GM19043 (cell line): ENCODE results near the gene OR8B2.
"Not testable (repeated sequence)": the region's sequence is repeated elsewhere in the genome, so short reads cannot be mapped to it uniquely, and the experiment has no call there.

Experiments used
- ATAC-seq: cut with Tn5 transposase; IDR thresholded peaks from one replicate; pipeline ENCODE4 v1.9.1; 2021; ENCODE audit warnings: low read depth; ENCODE audit not compliant: unreplicated experiment

Gene OR8B2, protein sequence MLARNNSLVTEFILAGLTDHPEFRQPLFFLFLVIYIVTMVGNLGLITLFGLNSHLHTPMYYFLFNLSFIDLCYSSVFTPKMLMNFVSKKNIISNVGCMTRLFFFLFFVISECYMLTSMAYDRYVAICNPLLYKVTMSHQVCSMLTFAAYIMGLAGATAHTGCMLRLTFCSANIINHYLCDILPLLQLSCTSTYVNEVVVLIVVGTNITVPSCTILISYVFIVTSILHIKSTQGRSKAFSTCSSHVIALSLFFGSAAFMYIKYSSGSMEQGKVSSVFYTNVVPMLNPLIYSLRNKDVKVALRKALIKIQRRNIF

DNA sequence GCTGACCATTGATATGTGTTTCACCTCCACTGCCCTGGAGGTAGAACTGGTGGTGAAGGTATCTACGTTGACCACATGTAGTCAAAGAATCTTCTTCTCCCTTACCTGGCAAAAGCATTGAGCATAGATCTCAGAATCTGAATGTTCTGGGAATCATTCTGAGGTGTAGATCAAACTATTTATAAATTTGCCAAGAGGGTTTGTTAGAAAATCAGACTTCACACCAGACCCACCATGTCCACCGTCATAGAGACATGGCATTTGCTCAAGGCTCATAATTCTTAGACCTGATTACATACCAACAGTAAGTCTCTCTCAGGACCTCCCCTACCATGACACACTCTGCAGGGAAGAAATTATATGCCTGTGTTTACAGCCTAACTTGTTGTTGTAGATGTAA lies at the start of gene OR8B2:
TSS of gene OR8B2 (minus strand) at position 101 of the 400 bp plus-strand sequence. CDS start 1,156 bp downstream, outside the sequence.
- no peak for ATAC-seq

- ATAC-seq = no peak
Observed at GRCh38 chr11:124429599-124429998, 45.3 kb upstream of the OR8B2 start.

GRCh38 chr11:124424384-124424921 lies 40.2 kb upstream of the OR8B2 start, which contains the start of gene OR8B4:
Gene OR8B4 (minus strand): TSS chr11:124424871. CDS start chr11:124424871, 0 bp downstream.
- no peak for ATAC-seq

DNA sequence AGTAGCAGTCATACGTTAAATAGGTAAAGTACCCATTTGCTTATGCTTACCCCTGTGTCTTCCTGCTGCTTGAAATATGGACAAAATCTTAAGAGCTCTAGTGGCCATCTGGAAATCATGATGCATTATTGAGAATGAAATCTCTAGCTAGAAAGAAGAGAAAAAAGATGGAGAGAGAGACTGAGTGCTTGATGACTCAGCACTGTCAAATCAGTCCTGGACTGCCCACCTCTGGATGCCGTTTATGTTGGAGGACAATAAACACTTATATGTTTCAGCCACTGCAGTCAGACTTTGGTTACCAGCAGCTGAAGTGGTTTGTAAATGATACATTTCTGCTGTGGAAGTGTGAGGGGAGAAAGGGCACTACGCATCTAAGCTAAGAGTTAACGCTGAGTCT lies 36.7 kb upstream of the OR8B2 start:
- no peak for ATAC-seq

GRCh38 chr11:124415356-124415923 lies 31.1 kb upstream of the OR8B2 start:
- no peak for ATAC-seq

- ATAC-seq = no peak
Observed at GRCh38 chr11:124409906-124410305, 25.6 kb upstream of the OR8B2 start.

- ATAC-seq = no peak
Observed at GRCh38 chr11:124405581-124405980, 21.3 kb upstream of the OR8B2 start.

GRCh38 chr11:124403186-124403585 lies 18.9 kb upstream of the OR8B2 start:
- not testable (repeated sequence) for ATAC-seq

GRCh38 chr11:124402326-124402922 lies 18.1 kb upstream of the OR8B2 start:
- peak; percentile 87 for ATAC-seq

- ATAC-seq = no peak
Observed at GRCh38 chr11:124398924-124399323, 14.6 kb upstream of the OR8B2 start, which contains the start of gene OR8B3. Gene OR8B3 (minus strand): TSS chr11:124399024. CDS start chr11:124397351, 1,673 bp downstream.

DNA sequence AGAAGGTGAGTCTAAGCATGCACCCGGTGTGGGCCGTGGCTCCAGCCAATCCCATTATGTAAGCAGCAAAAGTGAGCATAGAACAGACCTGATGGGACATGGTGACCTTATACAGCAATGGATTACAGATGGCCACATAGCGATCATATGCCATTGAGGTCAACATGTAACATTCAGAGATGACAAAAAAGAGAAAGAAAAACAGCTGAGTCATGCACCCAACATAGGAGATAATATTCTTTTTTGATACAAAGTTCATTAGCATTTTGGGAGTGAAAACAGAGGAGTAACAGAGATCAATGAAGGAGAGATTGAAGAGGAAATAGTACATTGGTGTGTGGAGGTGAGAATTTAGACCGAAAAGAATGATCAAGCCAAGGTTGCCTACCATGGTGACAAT lies 12.5 kb upstream of the OR8B2 start:
- ATAC-seq = not testable (repeated sequence)

- ATAC-seq = no peak
Observed at GRCh38 chr11:124394408-124394807, 10.1 kb upstream of the OR8B2 start.

DNA sequence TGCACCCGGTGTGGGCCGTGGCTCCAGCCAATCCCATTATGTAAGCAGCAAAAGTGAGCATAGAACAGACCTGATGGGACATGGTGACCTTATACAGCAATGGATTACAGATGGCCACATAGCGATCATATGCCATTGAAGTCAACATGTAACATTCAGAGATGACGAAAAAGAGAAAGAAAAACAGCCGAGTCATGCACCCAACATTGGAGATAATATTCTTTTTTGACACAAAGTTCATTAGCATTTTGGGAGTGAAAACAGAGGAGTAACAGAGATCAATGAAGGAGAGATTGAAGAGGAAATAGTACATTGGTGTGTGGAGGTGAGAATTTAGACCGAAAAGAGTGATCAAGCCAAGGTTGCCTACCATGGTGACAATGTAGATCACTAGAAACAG lies 1.4 kb downstream of the OR8B2 start:
- ATAC-seq = not testable (repeated sequence)

- no peak for ATAC-seq
Observed at GRCh38 chr11:124380585-124380984, 3.7 kb downstream of the OR8B2 start.

- ATAC-seq = no peak
Observed at GRCh38 chr11:124376280-124376679, 8.0 kb downstream of the OR8B2 start.

DNA sequence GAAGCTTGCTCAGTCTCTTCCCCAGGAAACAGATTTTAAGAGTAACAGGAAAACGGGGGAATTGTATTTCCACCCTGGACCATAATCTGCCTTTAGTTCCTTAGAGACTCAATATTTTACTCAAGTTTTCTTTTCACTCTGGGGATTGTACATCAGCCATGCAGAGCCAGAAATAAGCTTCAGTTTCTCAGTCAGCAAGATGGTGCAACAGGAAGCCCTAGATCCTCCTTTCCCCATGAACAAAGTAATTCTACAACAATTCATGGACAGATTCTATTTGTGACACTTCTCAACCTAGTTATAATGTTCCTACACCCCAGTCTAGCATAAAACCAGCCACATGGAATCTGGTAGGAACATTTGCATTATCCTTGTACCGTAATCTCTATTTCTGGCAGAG lies 24.7 kb downstream of the OR8B2 start:
- no peak for ATAC-seq

DNA sequence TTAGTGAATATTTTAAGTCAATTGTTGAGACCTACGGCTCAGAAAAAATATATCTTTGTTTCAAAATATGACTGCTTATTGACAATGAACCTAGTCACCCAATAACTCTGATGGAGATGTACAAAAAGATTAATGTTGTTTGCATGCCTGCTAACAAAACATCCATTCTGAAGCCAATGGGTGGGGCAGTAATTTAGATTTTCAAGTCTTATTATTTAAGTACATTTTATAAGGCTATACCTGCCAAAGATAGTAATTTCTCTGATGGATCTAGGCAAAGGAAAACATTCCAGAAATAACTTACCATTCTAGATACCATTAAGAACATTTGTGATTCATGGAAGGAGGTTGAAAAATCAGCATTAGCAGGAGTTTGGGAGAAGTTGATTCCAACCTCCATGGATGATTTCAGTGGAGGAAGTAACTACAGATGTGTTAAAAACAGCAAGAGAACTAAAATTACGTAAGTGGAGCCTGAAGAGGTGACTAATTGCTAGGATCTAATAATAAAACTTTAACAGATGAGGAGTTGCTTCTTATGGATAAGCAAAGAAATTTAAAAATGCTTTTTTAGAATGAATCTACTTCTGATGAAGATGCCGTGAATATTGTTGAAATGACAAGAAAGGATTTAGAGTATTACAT lies 37.9 kb downstream of the OR8B2 start:
- ATAC-seq = no peak

DNA sequence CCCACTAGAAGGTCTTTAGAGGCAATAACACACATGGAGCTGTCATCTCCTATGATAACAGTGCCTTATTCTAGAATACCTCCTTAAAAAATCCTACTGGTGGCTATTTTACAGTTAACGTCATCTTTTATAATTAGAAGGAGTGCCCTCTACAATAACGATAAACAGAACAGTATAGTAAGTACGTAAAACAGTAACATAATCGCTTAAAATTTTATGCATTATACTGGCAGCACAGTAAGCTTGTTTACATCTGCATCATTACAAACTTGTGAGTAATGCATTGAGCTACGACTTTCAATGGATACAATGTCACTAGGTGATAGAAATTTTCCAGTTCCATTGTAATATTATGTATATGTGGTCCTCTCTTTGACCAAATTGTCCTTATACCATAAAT lies 40.0 kb downstream of the OR8B2 start:
- ATAC-seq = no peak

- no peak for ATAC-seq
Observed at GRCh38 chr11:124340142-124340447, 44.2 kb downstream of the OR8B2 start.

DNA sequence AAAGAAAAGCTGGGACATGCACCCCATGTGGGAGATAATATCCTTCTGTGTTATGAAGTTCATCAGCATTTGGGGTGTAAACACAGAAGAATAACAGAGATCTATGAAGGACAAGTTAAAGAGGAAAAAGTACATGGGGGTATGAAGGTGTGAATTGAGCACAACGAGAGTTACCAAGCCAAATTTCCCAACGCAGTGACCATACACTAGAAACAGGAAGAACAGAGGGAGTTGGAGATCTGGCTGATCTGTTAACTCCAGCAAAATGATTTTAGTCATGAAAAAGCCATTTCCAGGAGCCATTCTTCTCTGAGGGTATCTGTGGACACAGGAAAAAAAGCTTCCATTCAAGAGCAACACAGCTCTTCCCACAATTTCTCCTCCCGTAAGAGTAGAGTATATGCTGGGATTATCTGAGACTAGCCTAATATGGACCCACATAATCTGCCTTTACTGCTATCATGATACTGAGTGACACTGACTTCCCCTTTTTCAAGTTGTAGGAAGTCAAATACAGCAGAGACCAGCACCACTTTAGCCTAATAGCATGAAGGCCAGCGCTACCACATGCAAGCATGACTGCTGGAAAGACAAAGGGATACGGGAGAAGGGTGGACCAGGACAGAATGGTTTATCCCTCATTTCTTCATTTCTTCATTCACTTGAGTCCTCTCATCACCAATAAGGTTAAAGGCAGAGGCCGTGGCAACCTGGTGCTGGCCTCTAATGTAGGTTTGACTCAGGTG lies 44.7 kb downstream of the OR8B2 start:
- ATAC-seq = no peak
